Right cardiac atrium (tissue), 5 donors: ENCODE measurements around the gene ELL2. TPM values are rescaled to one million over a fixed set of nuclear protein-coding genes. Genes with fewer than 3 reads are reported as not detected.

Experiments used
- ATAC-seq, 2 donors: fragments of 200-7000 bp; cut with Tn5 transposase; one replicate each; pipeline versions ENCODE4 v1.8.0 to v1.9.1; 2020; ENCODE audit warnings: moderate library complexity in 2 of 2, mild to moderate bottlenecking in 1 of 2
- DNase-seq, 3 donors: peaks; one replicate each; pipeline ENCODE4 v3.0.0-alpha.2; 2020
- H3K27ac ChIP-seq: one replicate; pipeline ENCODE4 v1.5.1; 2013; ENCODE audit warnings: mild to moderate bottlenecking, low read length, control low read depth, moderate library complexity
- H3K27me3 ChIP-seq: one replicate; pipeline ENCODE4 v1.6.1; 2013; ENCODE audit not compliant: control insufficient read depth, insufficient read depth
- H3K4me1 ChIP-seq: one replicate; pipeline ENCODE4 v1.6.1; 2013; ENCODE audit warnings: low read length; ENCODE audit not compliant: control insufficient read depth, insufficient read depth
- H3K4me3 ChIP-seq: one replicate; pipeline ENCODE4 v1.5.1; 2013; ENCODE audit warnings: low read length, control low read depth
- H3K9me3 ChIP-seq: one replicate; pipeline ENCODE4 v1.6.1; 2013; ENCODE audit warnings: low read length; ENCODE audit not compliant: control insufficient read depth
- WGBS: extraction: QIAGEN DNeasy Blood & Tissue Kit; methylation state at CpG from one replicate; pipeline ENCODE4 v1.1.7; 2013; 5-methylcytosine and 5-hydroxymethylcytosine counted together
- intact Hi-C, 4 donors: fragments of 100-400 bp; cut with DNase I; formaldehyde crosslinking; loops; one replicate each; pipeline versions ENCODE4 v1.11.0 to v1.14.0; 2022 to 2023
- polyA plus RNA-seq: library from polyadenylated mRNA; stranded (reverse); fragments of 200-250 nt; gene quantifications from one replicate; pipeline ENCODE4 v1.2.3, GENCODE V29; 2013
- total RNA-seq, 4 donors: library from RNA; stranded (reverse); fragmentation: NEBNext Ultra II Directional; extraction: Animal tissue kit (Norgen Biotek cat#: 25700); gene quantifications; one replicate each; pipeline ENCODE4 v1.2.1, GENCODE V29; 2021
- donor health status: healthy with polysubstance abuse.
- donor health status: DM: no; HTN: yes; CAD: no.
- donor health status: DM: no; HTN: no; CAD: no.
- donor health status: DM: no; HTN: yes; CAD: no; lungs with severe emphysema.
- donor health status: DM: yes; HTN: yes; CAD: no.

Gene ELL2
- total and polyA plus RNA-seq, 5 donors: 16.7 to 75.9 (median 32.4) TPM

DNA sequence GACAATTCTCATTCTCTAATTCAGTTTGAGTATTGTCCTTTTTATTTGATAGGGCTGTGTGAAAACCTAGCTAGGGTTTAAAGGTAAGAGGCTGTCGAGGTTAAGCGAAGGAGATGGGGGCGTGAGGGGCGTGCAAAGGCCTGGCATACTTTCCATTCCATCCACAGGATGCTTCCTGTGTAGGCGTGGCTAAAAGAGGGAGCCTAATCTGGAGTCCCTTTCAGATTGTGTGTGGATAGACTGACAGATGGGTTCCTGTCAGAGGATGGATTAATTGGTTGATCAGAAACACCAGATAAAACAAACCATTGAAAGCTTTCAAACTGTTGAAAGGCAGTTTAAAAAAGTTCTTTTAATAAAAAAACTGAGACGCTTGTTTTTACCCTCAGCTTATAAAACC lies 1.1 kb upstream of the ELL2 start:
- 41% methylated on average over 6 of the region's 6 CpGs for WGBS
- Histone ChIP-seq H3K4me3 (no peak overlapping the region), H3K27ac (peak overlapping the region; percentile 40), H3K9me3 (no peaks in the 10 kb centered on the region), H3K27me3 (no peaks in the 10 kb centered on the region), H3K4me1 (peaks cover 8% of the 10 kb centered on the region)
- DNase-seq (no peak), ATAC-seq (no peak)
- intact Hi-C loops: loop anchor here (5.0 to 10.0 kb wide), 3 partner anchors 105 to 375 kb away; no protein-coding TSS in a partner anchor

DNA sequence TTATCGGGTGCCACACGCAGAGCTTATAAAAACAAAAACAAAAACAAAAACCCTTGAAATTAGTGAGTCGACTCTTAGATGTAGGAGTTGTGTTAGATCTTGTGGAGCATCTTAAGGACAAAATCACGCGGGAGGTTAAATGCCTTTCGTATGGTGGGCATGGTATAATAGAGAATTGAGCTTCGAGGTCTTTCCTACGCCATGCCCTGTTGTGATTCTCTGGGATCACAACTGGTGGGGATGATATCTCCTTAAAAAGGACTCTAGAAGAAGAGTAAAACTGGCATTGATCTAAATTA lies 773 bp upstream of the ELL2 start:
- ATAC-seq (no peak), DNase-seq (no peak)
- no peaks in the 10 kb centered on the region for H3K9me3 ChIP-seq
- H3K27me3 ChIP-seq: no peaks in the 10 kb centered on the region
- intact Hi-C loops: loop anchor here (5.0 to 10.0 kb wide), 3 partner anchors 105 to 375 kb away; no protein-coding TSS in a partner anchor
- WGBS: 49% methylated on average over 8 of the region's 8 CpGs
- peak overlapping the region; percentile 88 for H3K4me3 ChIP-seq
- H3K4me1 ChIP-seq: peaks cover 8% of the 10 kb centered on the region
- peak overlapping the region; percentile 88 for H3K27ac ChIP-seq

DNA sequence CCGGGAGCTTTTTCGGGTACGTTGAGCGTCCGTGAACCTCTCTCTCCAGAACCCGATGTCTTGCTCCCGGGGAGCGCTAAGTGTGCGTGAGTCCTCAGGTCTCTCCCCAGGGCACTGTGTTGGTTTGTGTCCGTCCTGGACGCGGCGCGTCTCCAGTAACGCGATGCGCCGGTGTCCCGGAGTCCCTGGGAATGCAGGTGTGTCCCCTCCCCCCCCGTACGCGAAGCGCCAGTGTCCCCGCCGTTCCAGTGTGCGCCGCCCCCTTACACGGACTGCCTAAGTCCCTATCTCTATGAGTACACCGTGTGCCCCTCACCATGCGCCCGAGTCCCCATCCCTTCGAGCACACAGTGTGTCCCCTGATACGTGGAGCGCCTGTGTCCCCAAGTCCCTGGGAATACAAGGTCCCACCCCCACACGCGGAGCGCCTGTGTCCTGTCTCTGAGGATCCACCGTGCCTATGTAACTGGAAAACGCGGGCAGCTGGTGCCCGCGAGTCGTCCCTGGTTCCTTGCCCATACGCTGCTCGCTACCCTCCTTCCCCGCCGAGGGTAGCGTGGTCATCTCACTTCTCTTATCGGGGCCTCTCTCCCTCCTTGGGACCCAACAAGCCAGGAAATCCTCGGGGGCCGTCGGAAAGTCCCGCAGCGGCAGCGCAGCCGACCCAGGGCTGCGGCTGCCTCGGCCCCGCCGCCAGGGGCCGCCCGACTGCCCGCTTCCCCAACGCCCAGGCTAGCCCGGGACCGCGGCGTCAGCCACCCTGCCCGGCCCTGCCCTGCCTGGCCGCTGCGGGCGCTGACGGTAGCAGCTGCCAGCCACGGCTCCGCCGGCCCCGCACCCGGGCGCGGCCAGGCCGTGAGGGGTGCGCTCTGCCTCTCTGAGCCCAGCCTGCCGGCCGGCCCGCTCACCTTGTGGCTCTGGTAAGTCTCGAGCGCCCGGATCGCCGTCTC lies 709 bp downstream of the ELL2 start:
- under 1% methylated on average over 90 of the region's 90 CpGs for WGBS
- peak; percentile 79 to 82 for ATAC-seq
- Histone ChIP-seq H3K4me1 (peaks cover 8% of the 10 kb centered on the region), H3K27ac (peak overlapping the region; percentile 99), H3K27me3 (no peaks in the 10 kb centered on the region), H3K4me3 (peak overlapping the region; percentile 88), H3K9me3 (no peaks in the 10 kb centered on the region)
- intact Hi-C loops: loop anchor here (5.0 to 10.0 kb wide), 3 partner anchors 104 to 376 kb away; no protein-coding TSS in a partner anchor
- peak; percentile 84 to 94 (median 93) for DNase-seq

DNA sequence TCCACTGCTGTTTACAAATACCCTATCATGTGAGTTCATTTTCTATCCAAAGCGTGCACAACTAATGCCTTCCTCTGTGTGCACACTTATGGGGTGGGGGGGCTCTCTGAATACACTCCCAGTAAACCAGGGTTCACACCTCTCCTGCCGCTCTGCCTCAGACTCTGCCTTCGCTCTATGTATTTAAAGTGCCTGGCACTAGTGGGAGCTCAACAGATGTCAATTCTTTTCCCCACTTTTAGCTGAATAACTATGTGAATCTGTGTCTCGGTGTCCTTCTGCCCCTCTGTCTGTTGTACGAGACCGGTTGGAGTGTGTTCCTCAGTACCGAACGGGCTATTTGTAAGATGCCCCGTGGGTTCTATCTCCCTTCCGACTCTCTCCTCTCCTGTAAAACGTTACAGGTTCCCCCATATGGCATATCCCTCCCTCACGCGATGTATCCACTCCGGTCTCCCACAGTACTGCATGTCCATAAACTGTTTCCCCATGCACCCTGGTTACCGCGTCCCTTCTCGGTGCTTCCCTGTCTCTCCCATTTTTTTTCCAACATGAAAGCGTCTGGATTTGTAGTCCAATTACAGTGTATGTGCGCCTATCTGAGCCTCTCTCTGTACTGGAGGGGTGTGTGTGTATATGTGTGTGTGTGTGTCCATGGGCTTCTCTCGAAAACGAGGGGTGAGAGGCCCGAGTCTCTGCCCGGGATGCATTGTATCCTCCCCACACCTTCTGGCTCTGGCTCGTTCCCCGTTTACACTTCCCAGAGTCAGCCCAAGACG lies 1.6 kb downstream of the ELL2 start:
- H3K4me1 ChIP-seq: peaks cover 8% of the 10 kb centered on the region
- no peak for ATAC-seq
- DNase-seq: no peak

DNA sequence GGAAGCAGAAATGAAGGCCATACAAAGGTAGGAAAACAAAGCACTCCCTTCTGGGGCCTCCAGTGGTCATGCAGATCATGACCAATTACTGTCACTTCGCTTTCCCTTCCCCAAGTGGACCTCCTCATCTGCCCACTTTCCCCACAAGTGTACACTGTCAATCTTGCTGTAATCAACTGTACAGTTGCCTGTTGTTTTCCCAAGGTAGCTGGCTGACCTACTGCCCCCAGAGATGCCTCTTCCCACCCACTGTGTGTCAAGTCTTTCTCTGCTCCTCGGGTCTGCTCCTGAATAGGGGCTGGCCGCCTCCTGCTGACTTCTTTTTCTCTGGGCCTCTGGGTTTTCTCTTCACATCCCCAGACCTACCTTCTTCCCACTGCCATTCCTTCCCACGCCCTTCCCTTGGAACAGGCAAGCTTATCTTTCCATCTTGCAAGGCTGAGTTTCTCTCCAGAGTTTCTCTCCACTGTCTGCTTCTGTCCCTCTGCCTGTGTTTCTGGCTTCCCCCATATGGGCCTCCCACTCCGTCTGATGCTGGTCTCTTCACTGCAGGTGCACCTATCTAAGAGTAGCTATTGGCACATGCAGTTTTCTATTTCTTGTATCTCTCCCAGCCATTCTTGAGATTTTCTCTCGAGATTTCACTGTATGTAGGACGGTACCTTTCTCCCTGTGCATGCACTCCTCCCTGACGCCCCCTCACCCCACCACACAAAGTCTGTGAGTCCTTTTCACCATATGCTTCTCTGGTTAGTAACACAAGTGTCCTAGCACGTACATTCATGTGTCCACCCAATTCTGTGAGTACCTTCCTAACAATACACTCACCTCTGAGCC lies 2.4 kb downstream of the ELL2 start:
- ATAC-seq (no peak), DNase-seq (no peak)
- 70% methylated on average over 9 of the region's 9 CpGs for WGBS
- Histone ChIP-seq H3K27ac (peak overlapping the region; percentile 99), H3K27me3 (no peaks in the 10 kb centered on the region), H3K9me3 (no peaks in the 10 kb centered on the region), H3K4me1 (peaks cover 11% of the 10 kb centered on the region), H3K4me3 (peak overlapping the region; percentile 88)
- intact Hi-C loops: loop anchor here in 1 of 4 donors (5.0 kb wide), 1 partner anchor 57 kb away; no protein-coding TSS in a partner anchor

More for the DNA sequence above, 1.6 kb downstream of the ELL2 start:
- no peaks in the 10 kb centered on the region for H3K9me3 ChIP-seq
- intact Hi-C loops: loop anchor here (5.0 to 10.0 kb wide), 4 partner anchors 58 to 377 kb away; no protein-coding TSS in a partner anchor
- no peaks in the 10 kb centered on the region for H3K27me3 ChIP-seq
- H3K4me3 ChIP-seq: peak overlapping the region; percentile 88
- 13% methylated on average over 26 of the region's 26 CpGs for WGBS
- peak overlapping the region; percentile 99 for H3K27ac ChIP-seq

DNA sequence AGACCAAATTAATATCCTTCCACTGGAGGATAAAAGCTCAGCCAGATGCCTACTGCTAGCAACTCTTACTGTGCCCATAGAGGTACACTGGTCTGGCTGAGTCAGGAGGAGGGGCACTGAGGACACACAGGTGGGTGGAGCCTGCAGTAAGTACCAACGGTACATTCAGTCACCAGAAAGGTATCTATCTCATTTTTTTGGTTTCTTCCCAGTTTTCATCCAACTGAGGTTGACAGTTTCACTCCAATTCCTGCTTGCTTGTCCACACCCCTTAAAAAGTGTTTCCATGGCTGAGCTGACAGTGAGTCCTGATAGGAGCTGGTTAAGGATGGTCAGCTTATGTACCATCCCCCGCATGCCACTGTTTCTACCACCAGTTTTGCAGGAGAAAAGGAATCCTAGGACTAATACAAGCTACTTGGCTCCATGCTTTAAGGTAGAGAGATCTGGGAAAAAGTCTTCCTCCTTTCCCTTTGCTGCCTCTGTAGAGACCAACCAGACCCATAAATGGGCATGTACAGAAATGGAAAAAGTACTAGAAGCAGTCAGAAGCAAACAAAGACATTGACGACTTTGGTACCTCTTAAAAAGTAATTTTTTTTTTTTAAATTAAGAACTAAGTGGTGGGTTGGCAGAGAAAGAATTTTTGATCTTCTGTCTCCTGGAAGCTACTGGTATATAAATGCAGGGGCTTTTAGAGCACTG lies 3.2 kb downstream of the ELL2 start:
- intact Hi-C loops: loop anchor here in 1 of 4 donors (5.0 kb wide), 1 partner anchor 56 kb away; no protein-coding TSS in a partner anchor
- H3K9me3 ChIP-seq: no peaks in the 10 kb centered on the region
- H3K4me1 ChIP-seq: peaks cover 11% of the 10 kb centered on the region
- 76% methylated on average over 3 of the region's 3 CpGs for WGBS
- peak overlapping the region; percentile 31 for H3K27ac ChIP-seq
- H3K27me3 ChIP-seq: no peaks in the 10 kb centered on the region
- ATAC-seq: no peak
- H3K4me3 ChIP-seq: peak overlapping the region; percentile 88
- DNase-seq: no peak

DNA sequence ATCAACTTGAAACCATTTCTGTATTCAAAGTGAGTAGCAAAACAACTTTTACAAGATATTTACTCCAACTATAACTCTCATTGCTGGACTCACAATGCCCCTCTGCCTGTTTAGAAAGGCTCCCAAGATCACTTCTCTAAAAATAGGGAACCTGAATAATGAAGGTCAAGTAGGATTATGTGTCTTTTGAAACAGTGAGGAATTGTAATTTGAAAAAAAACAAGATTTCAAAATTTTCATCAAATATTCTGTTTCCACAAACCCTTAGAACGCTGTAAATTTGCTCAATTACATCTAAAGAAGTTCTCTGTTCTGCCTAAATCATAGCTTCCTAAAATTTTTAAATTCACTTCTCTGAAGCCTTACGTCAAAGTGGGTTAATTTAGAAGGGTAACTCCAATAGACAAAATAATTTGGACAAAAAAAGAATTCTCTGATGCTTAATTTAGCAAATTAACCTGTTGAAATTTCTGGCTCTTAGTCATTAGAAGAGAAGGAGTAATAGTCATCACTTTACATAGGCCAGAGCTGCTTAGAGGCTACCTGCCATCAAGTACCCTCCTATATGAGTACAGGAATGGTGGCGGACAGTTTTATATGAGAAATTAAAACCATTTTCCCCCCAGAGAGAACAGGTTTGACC lies 4.0 kb downstream of the ELL2 start:
- ATAC-seq: no peak
- intact Hi-C loops: loop anchor here in 1 of 4 donors (5.0 kb wide), 1 partner anchor 55 kb away; no protein-coding TSS in a partner anchor
- no peak overlapping the region for H3K27ac ChIP-seq
- no peaks in the 10 kb centered on the region for H3K27me3 ChIP-seq
- H3K9me3 ChIP-seq: no peaks in the 10 kb centered on the region
- peaks cover 11% of the 10 kb centered on the region for H3K4me1 ChIP-seq
- DNase-seq: no peak
- H3K4me3 ChIP-seq: peak overlapping the region; percentile 88
- WGBS: 92% methylated on average over 3 of the region's 3 CpGs

DNA sequence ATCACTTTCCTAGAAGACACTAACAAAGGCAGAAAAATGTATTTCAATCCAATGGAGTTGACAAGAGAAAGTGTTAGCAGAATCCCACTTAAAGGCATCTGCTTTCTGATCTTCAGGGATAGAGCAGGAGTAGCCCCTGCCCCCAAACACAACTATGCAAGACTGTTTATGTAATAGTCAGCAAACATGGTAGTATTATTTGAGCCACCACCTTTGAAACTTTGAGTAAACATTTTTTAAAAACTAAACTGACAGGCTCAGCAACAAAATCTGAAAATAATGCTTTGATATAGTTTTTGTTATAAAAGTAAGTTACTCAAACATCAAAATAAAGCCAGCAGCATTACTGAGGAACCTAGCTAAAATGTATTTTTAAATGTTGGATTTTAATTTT lies 4.8 kb downstream of the ELL2 start:
- DNase-seq: no peak
- Histone ChIP-seq H3K27ac (peak overlapping the region; percentile 41), H3K4me1 (peaks cover 11% of the 10 kb centered on the region), H3K27me3 (no peaks in the 10 kb centered on the region), H3K4me3 (no peak overlapping the region), H3K9me3 (no peaks in the 10 kb centered on the region)
- ATAC-seq: no peak
- intact Hi-C loops: loop anchor here in 1 of 4 donors (5.0 kb wide), 1 partner anchor 55 kb away; no protein-coding TSS in a partner anchor

DNA sequence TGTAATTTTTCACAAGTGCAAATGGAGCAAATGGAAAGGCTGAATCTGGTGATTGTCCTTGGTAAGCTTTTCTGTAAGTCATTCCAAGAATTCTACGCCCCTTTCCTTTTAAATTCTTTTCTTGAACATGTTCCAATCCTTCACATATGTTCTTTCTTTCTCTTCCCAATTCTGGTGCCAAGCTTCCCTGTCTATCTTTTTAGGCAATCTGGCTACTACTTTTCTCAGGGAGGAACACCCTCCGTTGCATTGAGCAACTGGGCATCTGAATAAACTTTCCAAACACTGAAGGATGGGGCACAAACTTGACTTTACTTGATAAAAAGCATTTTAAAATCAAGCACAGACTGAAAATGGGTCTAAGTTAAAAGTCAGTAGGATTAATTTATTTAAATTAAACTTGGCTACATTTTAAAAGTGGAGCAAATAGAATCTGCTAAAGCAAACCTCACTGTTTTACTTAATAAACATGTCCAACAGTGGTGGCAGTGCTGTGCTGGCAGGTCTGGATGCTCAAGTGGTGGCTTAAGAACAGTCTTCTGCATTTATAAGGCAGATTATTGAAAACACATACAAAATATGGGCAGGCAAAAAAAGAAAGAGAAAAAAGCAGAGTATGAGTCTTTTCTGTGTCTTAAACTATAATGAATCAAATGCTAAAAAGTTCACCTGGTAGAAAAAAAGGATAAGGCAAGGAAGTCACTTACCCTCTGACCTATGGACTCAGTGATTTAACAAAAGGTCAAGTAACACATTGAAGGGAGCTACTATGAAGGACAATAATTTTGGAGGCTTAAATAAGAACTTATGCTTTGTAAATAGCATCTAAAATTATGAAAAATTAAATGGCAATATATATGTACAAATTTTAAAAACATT lies 5.4 kb downstream of the ELL2 start:
- 22% methylated on average over 2 of the region's 2 CpGs for WGBS
- ATAC-seq (no peak), DNase-seq (no peak)
- Histone ChIP-seq H3K27ac (peak overlapping the region; percentile 28), H3K4me3 (no peak overlapping the region), H3K9me3 (no peaks in the 10 kb centered on the region), H3K4me1 (peaks cover 11% of the 10 kb centered on the region), H3K27me3 (no peaks in the 10 kb centered on the region)
- intact Hi-C loops: loop anchor here in 1 of 4 donors (5.0 kb wide), 1 partner anchor 54 kb away; no protein-coding TSS in a partner anchor
